Adrenal gland (tissue), 12 donors: ENCODE results near the gene TRPV5. TPM values are rescaled to one million over a fixed set of nuclear protein-coding genes. Genes with fewer than 3 reads are reported as not detected.

Source experiments
- DNase-seq, 7 donors: peaks; one replicate each; pipeline ENCODE4 v3.0.0-alpha.2; 2019 to 2020
- H3K27ac ChIP-seq, 5 donors: fragments of 200-600 bp; sonication (generic) in 4 of 5; 1 replicate in 3 of 5; 2 replicates in 2 of 5; pipeline versions ENCODE4 v1.5.1 to v1.8.0; 2016 to 2020; ENCODE audit warnings: mild to moderate bottlenecking in 1 of 5
- H3K27me3 ChIP-seq: fragments of 200-600 bp; 2 replicates; pipeline ENCODE4 v1.8.0; 2021
- H3K36me3 ChIP-seq, 2 donors: fragments of 200-600 bp; replicated peaks in 1 of 2; 1 replicate in 1 of 2; 2 replicates in 1 of 2; pipeline versions ENCODE4 v1.5.1 to v1.8.0; 2018 to 2022
- H3K4me1 ChIP-seq, 2 donors: fragments of 200-600 bp; replicated peaks in 1 of 2; 1 replicate in 1 of 2; 2 replicates in 1 of 2; pipeline versions ENCODE4 v1.5.1 to v1.8.0; 2018 to 2021
- H3K4me3 ChIP-seq, 4 donors: fragments of 200-600 bp; sonication (generic) in 3 of 4; one replicate each; pipeline ENCODE4 v1.5.1; 2016 to 2018
- H3K9me3 ChIP-seq, 3 donors: fragments of 200-600 bp; sonication (generic) in 1 of 3; replicated peaks in 1 of 3; 1 replicate in 2 of 3; 2 replicates in 1 of 3; pipeline versions ENCODE4 v1.5.1 to v1.8.0; 2016 to 2021
- CTCF ChIP-seq, 6 experiments: fragments of 450-650 bp in 4 of 6; fragments of 200-600 bp in 2 of 6; sonication (generic) in 1 of 6; IDR thresholded peaks; 1 replicate in 5 of 6; 2 replicates in 1 of 6; pipeline versions ENCODE4 v1.5.1 to v1.8.0; 2016 to 2021; ENCODE audit warnings: antibody characterized with exemption in 6 of 6, mild to moderate bottlenecking in 2 of 6, moderate library complexity in 1 of 6
- POLR2A ChIP-seq, 2 donors: fragments of 450-650 bp; IDR thresholded peaks; one replicate each; pipeline ENCODE4 v1.6.1; 2017; ENCODE audit warnings: antibody characterized with exemption in 2 of 2, mild to moderate bottlenecking in 2 of 2, moderate library complexity in 1 of 2
- WGBS, 4 donors: extraction: QIAGEN DNeasy Blood & Tissue Kit in 2 of 4; methylation state at CpG; one replicate each; pipeline versions ENCODE4 v1.1.5 to v1.1.7; 2013 to 2017; 5-methylcytosine and 5-hydroxymethylcytosine counted together
- intact Hi-C, 2 donors: fragments of 100-400 bp; cut with DNase I; formaldehyde crosslinking; loops; one replicate each; pipeline versions ENCODE4 v1.14.1 to v1.15.0; 2022 to 2023
- polyA plus RNA-seq, 3 donors: library from polyadenylated mRNA; stranded (reverse); fragments of 200-250 nt in 2 of 3; fragments of 350-450 nt in 1 of 3; fragmentation: Illumina TruSeq in 1 of 3; extraction: RNeasy Lipid Tissue Mini Kit (QIAGEN cat#74804) in 1 of 3; gene quantifications; one replicate each; pipeline ENCODE4 v1.2.3, GENCODE V29; 2013 to 2014
- total RNA-seq, 9 donors: library from RNA; depleted of rRNA in 4 of 9; stranded (reverse); fragments of >200 nt in 4 of 9; fragments of 120-200 nt in 1 of 9; fragmentation: NEBNext Ultra II Directional in 1 of 9; extraction: Animal tissue kit (Norgen Biotek cat#: 25700) in 1 of 9; gene quantifications; one replicate each; pipeline versions ENCODE4 v1.1.0 to v1.2.4, GENCODE V29; 2013 to 2023
- donor health status: healthy with polysubstance abuse.
- donor health status: Bipolar disorder and iron deficiency.
- donor health status: DM: yes; HTN: yes; CAD: no.
- donor health status: DM: no; HTN: no; CAD: no.
- donor health status: DM: no; HTN: no; CAD: no.
- donor health status: DM: yes; HTN: yes; CAD: no.

TRPV5 gene
- total and polyA plus RNA-seq, 12 donors: not detected

DNA sequence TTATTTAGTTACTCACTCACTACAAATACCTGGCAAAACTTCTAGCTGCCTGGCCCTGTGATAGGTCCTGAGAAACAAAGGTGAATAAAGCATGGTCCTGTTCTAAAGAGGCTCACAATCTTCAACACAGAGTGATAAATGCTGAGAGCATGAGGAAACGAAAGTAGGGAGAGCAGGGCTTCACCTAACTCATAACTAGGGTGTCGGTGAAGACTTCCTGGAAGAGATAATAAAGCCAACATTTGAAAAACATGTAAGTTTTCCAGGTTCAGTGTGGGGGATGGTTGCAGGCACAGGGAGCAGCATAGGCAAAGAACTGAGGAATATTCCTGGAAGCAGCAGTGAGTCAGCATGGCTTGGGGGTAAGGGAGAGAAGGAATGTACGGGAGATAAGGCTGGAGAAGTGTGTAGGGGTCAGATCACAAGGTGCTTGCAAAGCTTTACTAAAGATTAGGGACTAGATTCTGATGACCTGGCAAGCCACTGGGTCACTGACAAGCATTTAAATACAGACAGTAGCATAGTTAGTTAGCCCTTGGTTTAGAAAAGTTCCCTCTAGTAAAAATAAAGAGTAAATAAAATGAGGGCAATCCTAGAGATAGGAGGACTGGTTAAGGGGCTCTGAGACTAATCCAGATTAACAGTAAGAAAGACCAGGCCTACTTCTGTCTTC lies 23.5 kb upstream of the TRPV5 start:
- H3K4me1 ChIP-seq: no peaks in the 10 kb centered on the region
- no peaks in the 10 kb centered on the region for H3K27me3 ChIP-seq
- H3K9me3 ChIP-seq: no peaks in the 10 kb centered on the region
- intact Hi-C loops: no loop called here
- H3K27ac ChIP-seq: no peak overlapping the region
- WGBS, 4 donors: 46 to 64% (median 52%) methylated on average over 3 of the region's 3 CpGs
- DNase-seq: no peak
- TF ChIP-seq CTCF (IDR thresholded peaks at IDR 0.05) (no peak), POLR2A (IDR thresholded peaks at IDR 0.05) (no peak)
- H3K4me3 ChIP-seq: no peak overlapping the region
- no peaks in the 10 kb centered on the region for H3K36me3 ChIP-seq

- intact Hi-C loops: no loop called here
- H3K9me3 ChIP-seq: no peaks in the 10 kb centered on the region
- H3K27me3 ChIP-seq: no peaks in the 10 kb centered on the region
- DNase-seq: no peak
- no peak overlapping the region for H3K4me3 ChIP-seq
- H3K27ac ChIP-seq: no peak overlapping the region
- TF ChIP-seq CTCF (IDR thresholded peaks at IDR 0.05) (no peak), POLR2A (IDR thresholded peaks at IDR 0.05) (no peak)
- no peaks in the 10 kb centered on the region for H3K36me3 ChIP-seq
- H3K4me1 ChIP-seq: no peaks in the 10 kb centered on the region
Measured at GRCh38 chr7:142954680-142955268, 21.2 kb upstream of the TRPV5 start.

GRCh38 chr7:142950235-142950634 lies 16.7 kb upstream of the TRPV5 start:
- TF ChIP-seq POLR2A (IDR thresholded peaks at IDR 0.05) (no peak), CTCF (IDR thresholded peaks at IDR 0.05) (no peak)
- no peaks in the 10 kb centered on the region for H3K9me3 ChIP-seq
- intact Hi-C loops: no loop called here
- no peaks in the 10 kb centered on the region for H3K36me3 ChIP-seq
- no peak overlapping the region for H3K4me3 ChIP-seq
- no peaks in the 10 kb centered on the region for H3K27me3 ChIP-seq
- H3K27ac ChIP-seq: no peak overlapping the region
- no peaks in the 10 kb centered on the region for H3K4me1 ChIP-seq
- no peak for DNase-seq

GRCh38 chr7:142948603-142949002 lies 15.1 kb upstream of the TRPV5 start:
- H3K36me3 ChIP-seq: no peaks in the 10 kb centered on the region
- no peaks in the 10 kb centered on the region for H3K4me1 ChIP-seq
- H3K27ac ChIP-seq: no peak overlapping the region
- no peaks in the 10 kb centered on the region for H3K27me3 ChIP-seq
- TF ChIP-seq POLR2A (IDR thresholded peaks at IDR 0.05): no peak
- no peak for TF ChIP-seq CTCF (IDR thresholded peaks at IDR 0.05)
- intact Hi-C loops: no loop called here
- 89 to 94% (median 91%) methylated on average over 2 to 4 of the region's 4 CpGs for WGBS, 4 donors
- H3K4me3 ChIP-seq: no peak overlapping the region
- H3K9me3 ChIP-seq: no peaks in the 10 kb centered on the region
- no peak for DNase-seq
